ENCODE measurements around the gene AGAP6.
"Not testable (repeated sequence)": the region's sequence is repeated elsewhere in the genome, so short reads cannot be mapped to it uniquely, and the experiment has no call there.

AGAP6 gene

GRCh38 chr10:50020451-50021024 is 32.3 kb downstream of the AGAP6 start:
- not testable (repeated sequence) for H3K9ac ChIP-seq (ENCODE audit: low read length); H3K79me2 ChIP-seq (ENCODE audit: low read length); H3K9me3 ChIP-seq (ENCODE audit: insufficient read depth, low read length); H3K36me3 ChIP-seq (replicated peaks; ENCODE audit: low read depth, low read length); H3K4me1 ChIP-seq (ENCODE audit: low read length); H4K20me1 ChIP-seq (ENCODE audit: insufficient read depth, low read length); H3K4me3 ChIP-seq (ENCODE audit: low read length); H3K27me3 ChIP-seq (ENCODE audit: low read depth, low read length); H3K27ac ChIP-seq (ENCODE audit: low read length); H3K4me2 ChIP-seq (ENCODE audit: low read length); H2AFZ ChIP-seq (ENCODE audit: low read depth, low read length)

- Histone ChIP-seq H3K4me1 (ENCODE audit: low read length) (no peaks in the 10 kb centered on the region), H2AFZ (ENCODE audit: low read depth, low read length) (no peak overlapping the region), H3K36me3 (replicated peaks; ENCODE audit: low read depth, low read length) (no peaks in the 10 kb centered on the region), H4K20me1 (ENCODE audit: insufficient read depth, low read length) (no peaks in the 10 kb centered on the region), H3K4me2 (ENCODE audit: low read length) (no peak overlapping the region), H3K79me2 (ENCODE audit: low read length) (no peaks in the 10 kb centered on the region), H3K9me3 (ENCODE audit: insufficient read depth, low read length) (no peaks in the 10 kb centered on the region), H3K27me3 (ENCODE audit: low read depth, low read length) (no peaks in the 10 kb centered on the region), H3K4me3 (ENCODE audit: low read length) (no peak overlapping the region), H3K27ac (ENCODE audit: low read length) (no peak overlapping the region), H3K9ac (ENCODE audit: low read length) (no peak overlapping the region)
- TF ChIP-seq CTCF (IDR thresholded peaks at IDR 0.05; ENCODE audit: low read depth, low read length) (no peak), EZH2phosphoT487 (IDR thresholded peaks at IDR 0.05; ENCODE audit: low read depth) (no peak)
These were observed 33.4 kb downstream of the AGAP6 start for GRCh38 chr10:50021646-50022045.

- H2AFZ ChIP-seq (ENCODE audit: low read depth, low read length); H3K27ac ChIP-seq (ENCODE audit: low read length); H3K4me3 ChIP-seq (ENCODE audit: low read length); H3K36me3 ChIP-seq (replicated peaks; ENCODE audit: low read depth, low read length); H3K79me2 ChIP-seq (ENCODE audit: low read length); H4K20me1 ChIP-seq (ENCODE audit: insufficient read depth, low read length); H3K4me2 ChIP-seq (ENCODE audit: low read length); H3K4me1 ChIP-seq (ENCODE audit: low read length); H3K9ac ChIP-seq (ENCODE audit: low read length); H3K9me3 ChIP-seq (ENCODE audit: insufficient read depth, low read length); H3K27me3 ChIP-seq (ENCODE audit: low read depth, low read length): not testable (repeated sequence)
These were observed 36.6 kb downstream of the AGAP6 start for GRCh38 chr10:50024716-50025383.

- Histone ChIP-seq H3K9me3 (ENCODE audit: insufficient read depth, low read length) (no peaks in the 10 kb centered on the region), H2AFZ (ENCODE audit: low read depth, low read length) (no peak overlapping the region), H3K4me1 (ENCODE audit: low read length) (no peaks in the 10 kb centered on the region), H3K36me3 (replicated peaks; ENCODE audit: low read depth, low read length) (no peaks in the 10 kb centered on the region), H4K20me1 (ENCODE audit: insufficient read depth, low read length) (no peaks in the 10 kb centered on the region), H3K4me3 (ENCODE audit: low read length) (no peak overlapping the region), H3K27me3 (ENCODE audit: low read depth, low read length) (no peaks in the 10 kb centered on the region), H3K9ac (ENCODE audit: low read length) (no peak overlapping the region), H3K4me2 (ENCODE audit: low read length) (no peak overlapping the region), H3K79me2 (ENCODE audit: low read length) (no peaks in the 10 kb centered on the region), H3K27ac (ENCODE audit: low read length) (no peak overlapping the region)
- no peak for TF ChIP-seq EZH2phosphoT487 (IDR thresholded peaks at IDR 0.05; ENCODE audit: low read depth)
- no peak for TF ChIP-seq CTCF (IDR thresholded peaks at IDR 0.05; ENCODE audit: low read depth, low read length)
These were observed 37.4 kb downstream of the AGAP6 start for GRCh38 chr10:50025627-50026026.

- Histone ChIP-seq H3K4me3 (ENCODE audit: low read length) (no peak overlapping the region), H3K79me2 (ENCODE audit: low read length) (no peaks in the 10 kb centered on the region), H3K9me3 (ENCODE audit: insufficient read depth, low read length) (no peaks in the 10 kb centered on the region), H3K9ac (ENCODE audit: low read length) (no peak overlapping the region), H3K36me3 (replicated peaks; ENCODE audit: low read depth, low read length) (no peaks in the 10 kb centered on the region), H4K20me1 (ENCODE audit: insufficient read depth, low read length) (no peaks in the 10 kb centered on the region), H2AFZ (ENCODE audit: low read depth, low read length) (no peak overlapping the region), H3K4me1 (ENCODE audit: low read length) (no peaks in the 10 kb centered on the region), H3K27me3 (ENCODE audit: low read depth, low read length) (no peaks in the 10 kb centered on the region), H3K27ac (ENCODE audit: low read length) (no peak overlapping the region), H3K4me2 (ENCODE audit: low read length) (no peak overlapping the region)
- TF ChIP-seq CTCF (IDR thresholded peaks at IDR 0.05; ENCODE audit: low read depth, low read length) (no peak), EZH2phosphoT487 (IDR thresholded peaks at IDR 0.05; ENCODE audit: low read depth) (no peak)
These were observed 39.0 kb downstream of the AGAP6 start for GRCh38 chr10:50027195-50027594.
